K562 (cell line): Measurements from ENCODE around the gene TINAGL1. TPM values are rescaled to one million over a fixed set of nuclear protein-coding genes. Genes with fewer than 3 reads are reported as not detected.

ENCODE experiments used
- ATAC-seq: fragments of 200-7000 bp; cut with Tn5 transposase; 3 replicates; pipeline ENCODE4 v1.9.1; 2020; ENCODE audit warnings: moderate library complexity
- BruUV-seq: library from RNA; stranded (reverse); fragments of 400-500 nt; replicated peaks from 2 replicates; lab custom pipeline; 2021; lab: Mats Ljungman, UMichigan
- CTCF ChIA-PET: fragments of 300-600 bp; formaldehyde crosslinking; extraction: SDS; loops from one replicate; lab custom pipeline; 2021; ENCODE audit warnings: low intra/inter-chr PET ratio; lab: Yijun Ruan, JAX
- POLR2A ChIA-PET: fragments of 300-600, 350-650 bp; sonication (Branson Sonifier 250); formaldehyde crosslinking; extraction: SDS; loops from one replicate; lab custom pipeline; 2021; ENCODE audit warnings: antibody characterized with exemption, inconsistent platforms; lab: Yijun Ruan, JAX
- DNase-seq, 4 experiments: peaks; one replicate each; pipeline versions ENCODE4 v3.0.0 to v3.0.0-alpha.2; 2011 to 2018; ENCODE audit warnings: low spot score in 3 of 4, mixed read lengths in 3 of 4; ENCODE audit errors: extremely low read depth in 1 of 4
- FAIRE-seq: peaks from 2 replicates; lab custom pipeline; 2011; peaks lifted over from hg19 to GRCh38; lab: Jason Lieb, UNC
- H2AFZ ChIP-seq: 2 replicates; pipeline ENCODE4 v1.6.0; 2011; ENCODE audit warnings: low read depth, low read length, control low read depth, inconsistent platforms
- H3K27ac ChIP-seq: fragments of 200-600 bp; 3 replicates; pipeline ENCODE4 v1.8.0; 2011; ENCODE audit warnings: low read depth, mild to moderate bottlenecking, control low read depth, inconsistent platforms, low read length, moderate library complexity, mixed read lengths; ENCODE audit errors: extremely low read depth
- H3K27me3 ChIP-seq, 2 experiments: fragments of 300-600 bp in 1 of 2; 2 replicates in 1 of 2; 3 replicates in 1 of 2; pipeline versions ENCODE4 v1.6.0 to v1.8.0; 2011; ENCODE audit warnings: inconsistent platforms in 2 of 2, low read length in 2 of 2, mild to moderate bottlenecking in 1 of 2, mixed read lengths in 1 of 2, moderate library complexity in 1 of 2; ENCODE audit not compliant: control insufficient read depth in 2 of 2, insufficient read depth in 2 of 2
- H3K36me3 ChIP-seq: fragments of 300-600 bp; 3 replicates; pipeline ENCODE4 v1.8.0; 2011; ENCODE audit warnings: mild to moderate bottlenecking, low read length, inconsistent platforms; ENCODE audit not compliant: control insufficient read depth, insufficient read depth
- H3K4me1 ChIP-seq, 2 experiments: fragments of 200-600 bp in 1 of 2; replicated peaks in 1 of 2; 2 replicates in 1 of 2; 3 replicates in 1 of 2; pipeline versions ENCODE4 v1.5.1 to v1.8.0; 2011; ENCODE audit warnings: inconsistent platforms in 2 of 2, low read length in 2 of 2, mild to moderate bottlenecking in 1 of 2, mixed read lengths in 1 of 2, moderate library complexity in 1 of 2; ENCODE audit not compliant: control insufficient read depth in 2 of 2, insufficient read depth in 2 of 2
- H3K4me2 ChIP-seq: 2 replicates; pipeline ENCODE4 v1.6.1; 2011; ENCODE audit warnings: low read length, control low read depth, inconsistent platforms, mixed read lengths; ENCODE audit not compliant: insufficient read depth
- H3K4me3 ChIP-seq: fragments of 200-600 bp; sonication (generic), shearing (Covaris generic); 2 replicates; pipeline ENCODE4 v1.5.1; 2016; ENCODE audit warnings: control low read depth, inconsistent platforms
- H3K79me2 ChIP-seq: fragments of 200-600 bp; 3 replicates; pipeline ENCODE4 v1.8.0; 2011; ENCODE audit warnings: low read length, inconsistent platforms; ENCODE audit not compliant: control insufficient read depth, insufficient read depth
- H3K9ac ChIP-seq, 2 experiments: 2 replicates each; pipeline versions ENCODE4 v1.6.0 to v1.6.1; 2011; ENCODE audit warnings: low read depth in 2 of 2, low read length in 2 of 2, control low read depth in 1 of 2, inconsistent platforms in 1 of 2, mild to moderate bottlenecking in 1 of 2, mixed read lengths in 1 of 2; ENCODE audit not compliant: insufficient read depth in 1 of 2
- H3K9me1 ChIP-seq: one replicate; pipeline ENCODE4 v1.6.0; 2011; ENCODE audit warnings: inconsistent platforms, mild to moderate bottlenecking, low read length, moderate library complexity; ENCODE audit not compliant: control insufficient read depth, insufficient read depth
- H3K9me3 ChIP-seq: replicated peaks from 2 replicates; pipeline ENCODE4 v1.5.1; 2011; ENCODE audit warnings: low read depth, low read length, inconsistent platforms; ENCODE audit not compliant: control insufficient read depth, insufficient read depth
- H4K20me1 ChIP-seq: replicated peaks from 2 replicates; pipeline ENCODE4 v1.6.1; 2011; ENCODE audit warnings: low read length, inconsistent platforms, mixed read lengths; ENCODE audit not compliant: control insufficient read depth, insufficient read depth
- ARID3A ChIP-seq: IDR thresholded peaks from 2 replicates; pipeline ENCODE4 v1.6.1; 2012; ENCODE audit warnings: low read depth, low read length, improper control_type of control experiment, borderline replicate concordance
- BMI1 ChIP-seq: fragments of 150-350 bp; IDR thresholded peaks from 2 replicates; pipeline ENCODE4 v1.6.1; 2014; ENCODE audit warnings: low read length
- CLOCK ChIP-seq: fragments of 250-450 bp; sonication (Bioruptor Pico); IDR thresholded peaks from 2 replicates; pipeline ENCODE4 v1.4.0; 2020; ENCODE audit warnings: mild to moderate bottlenecking, moderate library complexity, borderline replicate concordance
- LARP7 ChIP-seq: fragments of 450-650 bp; IDR thresholded peaks from 2 replicates; pipeline ENCODE4 v1.6.1; 2016
- NFE2L1 ChIP-seq: fragments of 450-650 bp; IDR thresholded peaks from 2 replicates; pipeline ENCODE4 v1.6.1; 2016; ENCODE audit warnings: missing genetic modification characterization, low read depth, mild to moderate bottlenecking, missing compliant biosample characterization, moderate library complexity, borderline replicate concordance
- SNAPC5 ChIP-seq: fragments of 250-450 bp; sonication (Bioruptor Pico); IDR thresholded peaks from 2 replicates; pipeline ENCODE4 v1.8.0; 2021; ENCODE audit warnings: moderate library complexity, mild to moderate bottlenecking, inconsistent platforms
- SUPT5H ChIP-seq: fragments of 450-650 bp; IDR thresholded peaks from 2 replicates; pipeline ENCODE4 v1.6.1; 2016
- XRCC5 ChIP-seq: fragments of 200-400 bp; formaldehyde crosslinking; IDR thresholded peaks from 2 replicates; pipeline ENCODE4 v1.6.1; 2017; ENCODE audit warnings: low read depth, mild to moderate bottlenecking, low read length
- ZFP30 ChIP-seq: fragments of 250-450 bp; sonication (Bioruptor Pico); IDR thresholded peaks from 2 replicates; pipeline ENCODE4 v1.8.0; 2022; ENCODE audit warnings: moderate library complexity, mild to moderate bottlenecking, inconsistent platforms, borderline replicate concordance
- ZNF79 ChIP-seq: fragments of 250-450 bp; sonication (Bioruptor Pico); IDR thresholded peaks from 2 replicates; pipeline ENCODE4 v1.4.0; 2020; ENCODE audit warnings: low read depth, mild to moderate bottlenecking, moderate library complexity
- WGBS: fragments of 100-300 bp; shearing (Covaris generic); methylation state at CpG from one replicate; pipeline ENCODE4 v1.1.6; 2016; ENCODE audit warnings: low coverage, mixed read lengths; ENCODE audit not compliant: insufficient coverage; ENCODE audit errors: missing lambda C conversion rate; 5-methylcytosine and 5-hydroxymethylcytosine counted together
- in situ Hi-C: fragments of 300-500 bp; cut with MboI; formaldehyde crosslinking; loops from 4 replicates; pipeline ENCODE4 v1.15.0; 2018; ENCODE audit warnings: inconsistent platforms, mixed read lengths
- intact Hi-C: fragments of 100-400 bp; cut with micrococcal nuclease; formaldehyde crosslinking; loops from 2 replicates; pipeline ENCODE4 v1.14.2; 2022
- polyA plus RNA-seq, 8 experiments: library from polyadenylated mRNA; depleted of rRNA in 4 of 8; stranded (reverse) in 5 of 8; unstranded in 3 of 8; fragments of >200 nt; fragmentation: Nextera tagmentation in 2 of 8; fragmentation: Illumina TruSeq in 1 of 8; extraction: Ambion mirVana in 2 of 8; extraction: Trizol in 1 of 8; gene quantifications; 2 replicates each; pipeline versions ENCODE4 v1.2.1 to v1.2.3, GENCODE V29; 2011 to 2014; ENCODE audit warnings: inconsistent platforms in 1 of 8, missing spikeins in 1 of 8
- total RNA-seq, 7 experiments: library from RNA; depleted of rRNA in 6 of 7; stranded (reverse); fragments of >200 nt in 6 of 7; fragmentation: Illumina TruSeq in 2 of 7; extraction: Trizol in 2 of 7; gene quantifications; 2 replicates each; pipeline versions ENCODE4 v1.2.1 to v1.2.3, GENCODE V29; 2011 to 2021; ENCODE audit warnings: low replicate concordance in 1 of 7
- TF ChIP-seq, protein P1 (sequence below): fragments of 250-450 bp; sonication (Bioruptor Pico); IDR thresholded peaks from 2 replicates; pipeline ENCODE4 v1.4.0; 2020; ENCODE audit warnings: borderline replicate concordance

TINAGL1 gene
- total and polyA plus RNA-seq, 9 of the 15 experiments (the other 6 are each of a cell fraction or from before 2014, with no cell fraction given): 0.04 to 1.2 (median 0.07) TPM; not detected in 4

GRCh38 chr1:31579374-31579773 lies 3.1 kb downstream of the TINAGL1 start:
- in situ Hi-C loops: no loop called here
- no peaks in the 10 kb centered on the region for H3K79me2 ChIP-seq
- ChIA-PET POLR2A (no interaction called here), CTCF (no interaction called here)
- BruUV-seq: no TSS peak
- H2AFZ ChIP-seq: no peak overlapping the region
- H3K9me1 ChIP-seq: no peaks in the 10 kb centered on the region
- 0 out of 4 replicates have a peak overlapping the region, but pooled peaks of 1 of the 2 experiments have one; percentile 20 for H3K9ac ChIP-seq
- DNase-seq (no peak), FAIRE-seq (no peak), ATAC-seq (no peak)
- peaks cover 17 to 34% of the 10 kb centered on the region in 2 experiments for H3K4me1 ChIP-seq
- no peak overlapping the region for H3K4me2 ChIP-seq
- no peak overlapping the region for H3K27ac ChIP-seq
- H3K27me3 ChIP-seq: peaks cover 30 to 70% of the 10 kb centered on the region in 2 experiments; a peak in 4 of 5 replicates
- H3K9me3 ChIP-seq: no peaks in the 10 kb centered on the region
- H3K4me3 ChIP-seq: no peak overlapping the region
- intact Hi-C loops: no loop called here
- H3K36me3 ChIP-seq: no peaks in the 10 kb centered on the region
- 0% methylated on average over 4 of the region's 5 CpGs for WGBS
- H4K20me1 ChIP-seq: peaks cover 29% of the 10 kb centered on the region
- TF ChIP-seq LARP7: no peak
- no peak for TF ChIP-seq ZFP30 (CRISPR knock-in tag)
- TF ChIP-seq SNAPC5: no peak
- TF ChIP-seq CLOCK: no peak
- TF ChIP-seq SUPT5H: no peak
- no peak for TF ChIP-seq XRCC5
- TF ChIP-seq ARID3A: no peak
- TF ChIP-seq, protein P1, sequence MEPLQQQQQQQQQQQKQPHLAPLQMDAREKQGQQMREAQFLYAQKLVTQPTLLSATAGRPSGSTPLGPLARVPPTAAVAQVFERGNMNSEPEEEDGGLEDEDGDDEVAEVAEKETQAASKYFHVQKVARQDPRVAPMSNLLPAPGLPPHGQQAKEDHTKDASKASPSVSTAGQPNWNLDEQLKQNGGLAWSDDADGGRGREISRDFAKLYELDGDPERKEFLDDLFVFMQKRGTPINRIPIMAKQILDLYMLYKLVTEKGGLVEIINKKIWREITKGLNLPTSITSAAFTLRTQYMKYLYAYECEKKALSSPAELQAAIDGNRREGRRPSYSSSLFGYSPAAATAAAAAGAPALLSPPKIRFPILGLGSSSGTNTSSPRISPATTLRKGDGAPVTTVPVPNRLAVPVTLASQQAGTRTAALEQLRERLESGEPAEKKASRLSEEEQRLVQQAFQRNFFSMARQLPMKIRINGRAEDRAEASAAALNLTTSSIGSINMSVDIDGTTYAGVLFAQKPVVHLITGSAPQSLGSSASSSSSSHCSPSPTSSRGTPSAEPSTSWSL (CRISPR knock-in tag): no peak
- TF ChIP-seq NFE2L1: no peak
- TF ChIP-seq BMI1: no peak
- no peak for TF ChIP-seq ZNF79 (CRISPR knock-in tag)
